ENCODE results near the gene GYS2. TPM values are rescaled to one million over a fixed set of nuclear protein-coding genes. Genes with fewer than 3 reads are reported as not detected.

The GYS2 gene
- total and polyA plus RNA-seq, 9 of the 15 experiments (the other 6 are each of a cell fraction or from before 2014, with no cell fraction given) = not detected

DNA sequence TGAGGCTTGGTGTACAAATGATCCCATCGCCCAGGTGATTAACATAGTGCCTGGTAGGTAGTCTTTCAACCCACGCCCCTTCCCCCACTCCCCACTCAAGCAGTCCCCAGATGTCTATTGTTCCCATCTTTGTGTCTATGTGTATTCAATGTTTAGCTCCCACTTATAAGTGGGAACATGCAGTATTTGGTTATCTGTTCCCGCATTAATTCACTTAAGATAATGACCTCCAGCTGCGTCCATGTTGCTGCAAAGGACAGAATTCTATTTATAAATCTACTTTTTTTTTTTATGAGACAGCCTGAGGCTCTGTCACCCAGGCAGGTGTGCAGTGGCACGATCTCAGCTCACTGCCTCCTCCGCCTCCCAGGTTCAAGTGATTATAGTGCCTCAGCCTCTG, 62.9 kb downstream of the GYS2 start:
- Histone ChIP-seq H4K20me1 (replicated peaks; ENCODE audit: control insufficient read depth, insufficient read depth, low read length) (no peaks in the 10 kb centered on the region), H3K4me3 (no peak overlapping the region), H3K27ac (ENCODE audit: extremely low read depth, low read depth, low read length) (no peak overlapping the region), H3K36me3 (ENCODE audit: control insufficient read depth, insufficient read depth, low read length) (no peaks in the 10 kb centered on the region), H3K4me1 (replicated peaks in 1 of 2; ENCODE audit: control insufficient read depth in 2 of 2, insufficient read depth in 2 of 2, low read length in 2 of 2) (no peaks in the 10 kb centered on the region), H3K4me2 (ENCODE audit: insufficient read depth, low read length) (no peak overlapping the region), H3K79me2 (ENCODE audit: control insufficient read depth, insufficient read depth, low read length) (no peaks in the 10 kb centered on the region), H3K27me3 (ENCODE audit: control insufficient read depth in 2 of 2, insufficient read depth in 2 of 2, low read length in 2 of 2) (peaks cover 0 to 4% of the 10 kb centered on the region in 2 experiments; a peak in 2 of 5 replicates), H2AFZ (ENCODE audit: low read depth, low read length) (no peak overlapping the region), H3K9me3 (replicated peaks; ENCODE audit: control insufficient read depth, insufficient read depth, low read depth, low read length) (no peaks in the 10 kb centered on the region), H3K9me1 (ENCODE audit: control insufficient read depth, insufficient read depth, low read length) (no peaks in the 10 kb centered on the region), H3K9ac (ENCODE audit: insufficient read depth in 1 of 2, low read depth in 2 of 2, low read length in 2 of 2) (no peak overlapping the region)
- POLR2A ChIA-PET = no interaction called here
- CTCF ChIA-PET (ENCODE audit: low intra/inter-chr PET ratio) = no interaction called here
- ATAC-seq = no peak
- DNase-seq (ENCODE audit: extremely low read depth in 1 of 4, low spot score in 3 of 4) = no peak
- intact Hi-C loops (cut with micrococcal nuclease) (no loop called here), in situ Hi-C loops (cut with MboI) (no loop called here)
- 6% methylated on average over 6 of the region's 6 CpGs for WGBS (ENCODE audit: insufficient coverage, low coverage, missing lambda C conversion rate)
- TF ChIP-seq NFXL1 (CRISPR knock-in tag; IDR thresholded peaks at IDR 0.05) = no peak
- BruUV-seq (replicated peaks) = no TSS peak
- FAIRE-seq = no peak

DNA sequence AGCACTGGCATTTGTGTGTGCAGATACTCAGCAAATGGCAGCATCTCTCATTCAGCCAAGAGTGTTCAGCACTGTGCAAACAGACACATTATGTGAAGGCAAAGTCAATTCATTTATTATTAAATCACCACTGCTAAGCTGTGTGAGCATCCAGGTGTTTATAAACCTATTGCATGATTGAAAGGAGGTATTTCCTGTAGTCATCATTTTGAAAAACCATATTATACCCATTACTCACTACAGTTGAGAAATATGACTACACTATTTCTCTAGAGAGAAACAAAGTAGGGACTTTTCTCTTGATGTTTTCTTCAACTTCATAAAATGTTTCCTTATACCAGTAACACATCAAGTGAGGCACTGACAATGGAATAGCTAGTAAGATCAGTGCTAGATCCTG, 64.8 kb downstream of the GYS2 start:
- ChIA-PET POLR2A (no interaction called here), CTCF (ENCODE audit: low intra/inter-chr PET ratio) (no interaction called here)
- Histone ChIP-seq H3K27ac (ENCODE audit: extremely low read depth, low read depth, low read length) (no peak overlapping the region), H3K4me1 (replicated peaks in 1 of 2; ENCODE audit: control insufficient read depth in 2 of 2, insufficient read depth in 2 of 2, low read length in 2 of 2) (no peaks in the 10 kb centered on the region), H4K20me1 (replicated peaks; ENCODE audit: control insufficient read depth, insufficient read depth, low read length) (no peaks in the 10 kb centered on the region), H3K9ac (ENCODE audit: insufficient read depth in 1 of 2, low read depth in 2 of 2, low read length in 2 of 2) (no peak overlapping the region), H3K4me3 (no peak overlapping the region), H3K36me3 (ENCODE audit: control insufficient read depth, insufficient read depth, low read length) (no peaks in the 10 kb centered on the region), H3K27me3 (ENCODE audit: control insufficient read depth in 2 of 2, insufficient read depth in 2 of 2, low read length in 2 of 2) (peaks cover 0 to 4% of the 10 kb centered on the region in 2 experiments; a peak in 2 of 5 replicates), H2AFZ (ENCODE audit: low read depth, low read length) (no peak overlapping the region), H3K79me2 (ENCODE audit: control insufficient read depth, insufficient read depth, low read length) (no peaks in the 10 kb centered on the region), H3K9me3 (replicated peaks; ENCODE audit: control insufficient read depth, insufficient read depth, low read depth, low read length) (no peaks in the 10 kb centered on the region), H3K4me2 (ENCODE audit: insufficient read depth, low read length) (no peak overlapping the region), H3K9me1 (ENCODE audit: control insufficient read depth, insufficient read depth, low read length) (no peaks in the 10 kb centered on the region)
- in situ Hi-C loops (cut with MboI) = no loop called here
- BruUV-seq (replicated peaks) = no TSS peak
- DNase-seq (ENCODE audit: extremely low read depth in 1 of 4, low spot score in 3 of 4) = no peak
- intact Hi-C loops (cut with micrococcal nuclease) = no loop called here
- no peak for ATAC-seq
- no peak for FAIRE-seq
- TF ChIP-seq, protein P1, sequence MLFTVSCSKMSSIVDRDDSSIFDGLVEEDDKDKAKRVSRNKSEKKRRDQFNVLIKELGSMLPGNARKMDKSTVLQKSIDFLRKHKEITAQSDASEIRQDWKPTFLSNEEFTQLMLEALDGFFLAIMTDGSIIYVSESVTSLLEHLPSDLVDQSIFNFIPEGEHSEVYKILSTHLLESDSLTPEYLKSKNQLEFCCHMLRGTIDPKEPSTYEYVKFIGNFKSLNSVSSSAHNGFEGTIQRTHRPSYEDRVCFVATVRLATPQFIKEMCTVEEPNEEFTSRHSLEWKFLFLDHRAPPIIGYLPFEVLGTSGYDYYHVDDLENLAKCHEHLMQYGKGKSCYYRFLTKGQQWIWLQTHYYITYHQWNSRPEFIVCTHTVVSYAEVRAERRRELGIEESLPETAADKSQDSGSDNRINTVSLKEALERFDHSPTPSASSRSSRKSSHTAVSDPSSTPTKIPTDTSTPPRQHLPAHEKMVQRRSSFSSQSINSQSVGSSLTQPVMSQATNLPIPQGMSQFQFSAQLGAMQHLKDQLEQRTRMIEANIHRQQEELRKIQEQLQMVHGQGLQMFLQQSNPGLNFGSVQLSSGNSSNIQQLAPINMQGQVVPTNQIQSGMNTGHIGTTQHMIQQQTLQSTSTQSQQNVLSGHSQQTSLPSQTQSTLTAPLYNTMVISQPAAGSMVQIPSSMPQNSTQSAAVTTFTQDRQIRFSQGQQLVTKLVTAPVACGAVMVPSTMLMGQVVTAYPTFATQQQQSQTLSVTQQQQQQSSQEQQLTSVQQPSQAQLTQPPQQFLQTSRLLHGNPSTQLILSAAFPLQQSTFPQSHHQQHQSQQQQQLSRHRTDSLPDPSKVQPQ (CRISPR knock-in tag; IDR thresholded peaks at IDR 0.05; ENCODE audit: borderline replicate concordance) = no peak
- no peak for TF ChIP-seq CBX2 (IDR thresholded peaks at IDR 0.05; ENCODE audit: insufficient read depth, low read length, poor library complexity, severe bottlenecking)
- TF ChIP-seq NCOA2 (IDR thresholded peaks at IDR 0.05; ENCODE audit: partially characterized antibody in 2 of 2) = no peak
- TF ChIP-seq ZBTB8A (IDR thresholded peaks at IDR 0.05; ENCODE audit: partially characterized antibody) = no peak
- TF ChIP-seq HNRNPLL (IDR thresholded peaks at IDR 0.05; ENCODE audit: low read depth, low read length, poor library complexity, severe bottlenecking) = no peak
- TF ChIP-seq NR2C2 (CRISPR knock-in tag; IDR thresholded peaks at IDR 0.05) = no peak
- TF ChIP-seq NR2C2 (tag; IDR thresholded peaks at IDR 0.05) = no peak
- TF ChIP-seq, protein P2, sequence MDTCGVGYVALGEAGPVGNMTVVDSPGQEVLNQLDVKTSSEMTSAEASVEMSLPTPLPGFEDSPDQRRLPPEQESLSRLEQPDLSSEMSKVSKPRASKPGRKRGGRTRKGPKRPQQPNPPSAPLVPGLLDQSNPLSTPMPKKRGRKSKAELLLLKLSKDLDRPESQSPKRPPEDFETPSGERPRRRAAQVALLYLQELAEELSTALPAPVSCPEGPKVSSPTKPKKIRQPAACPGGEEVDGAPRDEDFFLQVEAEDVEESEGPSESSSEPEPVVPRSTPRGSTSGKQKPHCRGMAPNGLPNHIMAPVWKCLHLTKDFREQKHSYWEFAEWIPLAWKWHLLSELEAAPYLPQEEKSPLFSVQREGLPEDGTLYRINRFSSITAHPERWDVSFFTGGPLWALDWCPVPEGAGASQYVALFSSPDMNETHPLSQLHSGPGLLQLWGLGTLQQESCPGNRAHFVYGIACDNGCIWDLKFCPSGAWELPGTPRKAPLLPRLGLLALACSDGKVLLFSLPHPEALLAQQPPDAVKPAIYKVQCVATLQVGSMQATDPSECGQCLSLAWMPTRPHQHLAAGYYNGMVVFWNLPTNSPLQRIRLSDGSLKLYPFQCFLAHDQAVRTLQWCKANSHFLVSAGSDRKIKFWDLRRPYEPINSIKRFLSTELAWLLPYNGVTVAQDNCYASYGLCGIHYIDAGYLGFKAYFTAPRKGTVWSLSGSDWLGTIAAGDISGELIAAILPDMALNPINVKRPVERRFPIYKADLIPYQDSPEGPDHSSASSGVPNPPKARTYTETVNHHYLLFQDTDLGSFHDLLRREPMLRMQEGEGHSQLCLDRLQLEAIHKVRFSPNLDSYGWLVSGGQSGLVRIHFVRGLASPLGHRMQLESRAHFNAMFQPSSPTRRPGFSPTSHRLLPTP (IDR thresholded peaks at IDR 0.05; ENCODE audit: borderline replicate concordance, extremely low read depth, insufficient read length) = no peak

All from K562 (cell line).